HG02884 (cell line): ENCODE data around the gene RBMY1D.
"Not testable (repeated sequence)": the region's sequence is repeated elsewhere in the genome, so short reads cannot be mapped to it uniquely, and the experiment has no call there.

Experiments used
- ATAC-seq: cut with Tn5 transposase; IDR thresholded peaks from one replicate; pipeline ENCODE4 v1.9.1; 2021; ENCODE audit warnings: mild to moderate bottlenecking, moderate library complexity; ENCODE audit not compliant: unreplicated experiment

The RBMY1D gene

GRCh38 chrY:21894426-21894825 is at the start of gene RBMY1D:
TSS of gene RBMY1D (minus strand) at chrY:21894526. CDS start at chrY:21892513, 2,013 bp downstream.
- ATAC-seq: not testable (repeated sequence)

- ATAC-seq: not testable (repeated sequence)
These were observed 23.6 kb upstream of the RBMY1D start, which contains the start of gene RBMY1E for GRCh38 chrY:21917932-21918331. TSS of gene RBMY1E (minus strand) at chrY:21918032. CDS start at chrY:21916054, 1,978 bp downstream.

- peak; percentile 91 for ATAC-seq
These were observed 24.8 kb downstream of the RBMY1D start for GRCh38 chrY:21869407-21870076.

- ATAC-seq: no peak
These were observed 48.8 kb downstream of the RBMY1D start for GRCh38 chrY:21845481-21845880.

- ATAC-seq: no peak
These were observed 52.2 kb downstream of the RBMY1D start for GRCh38 chrY:21842090-21842489.

- ATAC-seq: no peak
These were observed 54.8 kb downstream of the RBMY1D start for GRCh38 chrY:21839489-21839888.

- ATAC-seq: no peak
These were observed 58.0 kb downstream of the RBMY1D start for GRCh38 chrY:21836343-21836742.

- no peak for ATAC-seq
These were observed 59.3 kb downstream of the RBMY1D start for GRCh38 chrY:21835052-21835451.
